K562 (cell line): ENCODE results near the gene ZNF773.

Experiments
- ATF2 ChIP-seq: sonication (generic); formaldehyde crosslinking; IDR thresholded peaks from 2 replicates; pipeline ENCODE4 v1.8.1; 2022; ENCODE audit warnings: missing genetic modification reagents
- CTCF ChIP-seq, 3 experiments: IDR thresholded peaks in 2 of 3; conservative IDR thresholded peaks in 1 of 3; 2 replicates each; pipeline ENCODE4 v1.5.1; 2011 to 2012; ENCODE audit warnings: low read length in 3 of 3, mild to moderate bottlenecking in 3 of 3, control low read depth in 2 of 3, improper control_type of control experiment in 1 of 3, inconsistent platforms in 1 of 3, low read depth in 1 of 3, mixed read lengths in 1 of 3, moderate library complexity in 1 of 3; ENCODE audit not compliant: insufficient read depth in 2 of 3
- GABPA ChIP-seq: fragments of 200-800 bp; sonication (Bioruptor generic); conservative IDR thresholded peaks from 2 replicates; pipeline ENCODE4 v1.6.1; 2016; ENCODE audit warnings: low read depth, missing genetic modification characterization, missing compliant biosample characterization
- HDAC2 ChIP-seq: fragments of 450-650 bp; IDR thresholded peaks from 2 replicates; pipeline ENCODE4 v1.6.1; 2016; ENCODE audit warnings: mild to moderate bottlenecking
- NR2C2 ChIP-seq, 2 experiments: fragments of 200-800 bp in 1 of 2; sonication (Bioruptor generic) in 1 of 2; sonication (generic) in 1 of 2; formaldehyde crosslinking in 1 of 2; IDR thresholded peaks; 2 replicates each; pipeline versions ENCODE4 v1.6.1 to v1.8.0; 2016 to 2022; ENCODE audit warnings: mild to moderate bottlenecking in 1 of 2, missing compliant biosample characterization in 1 of 2, missing genetic modification characterization in 1 of 2, missing genetic modification reagents in 1 of 2
- NR3C1 ChIP-seq: sonication (generic); formaldehyde crosslinking; IDR thresholded peaks from 2 replicates; pipeline ENCODE4 v1.8.1; 2022; ENCODE audit warnings: missing genetic modification reagents
- POLR2AphosphoS5 ChIP-seq: IDR thresholded peaks from 2 replicates; pipeline ENCODE4 v1.6.1; 2011; ENCODE audit warnings: mild to moderate bottlenecking, low read depth, low read length, moderate library complexity; ENCODE audit not compliant: control insufficient read depth, insufficient read depth

GRCh38 chr19:57537953-57538547 is 38.3 kb downstream of the ZNF773 start:
- no peak for TF ChIP-seq ATF2 (CRISPR knock-in tag)
- TF ChIP-seq NR3C1 (CRISPR knock-in tag), result no peak
- no peak for TF ChIP-seq NR2C2 (CRISPR knock-in tag; IDR thresholded peaks at IDR 0.05)
- TF ChIP-seq NR2C2 (tag; IDR thresholded peaks at IDR 0.05), result no peak
- no peak for TF ChIP-seq GABPA (tag)
- no peak for TF ChIP-seq HDAC2
- no peak for TF ChIP-seq POLR2AphosphoS5
- TF ChIP-seq CTCF (IDR thresholded peaks at IDR 0.05 in 2 of 3, conservative IDR thresholded peaks at IDR 0.05 in 1 of 3; ENCODE audit: insufficient read depth in 2 of 3, low read depth in 1 of 3, low read length in 3 of 3), result no peak
